ENCODE data around the gene DDX52.
A peak's percentile ranks its signal among the peaks of the same experiment; 100 is the strongest.

DDX52 gene

DNA sequence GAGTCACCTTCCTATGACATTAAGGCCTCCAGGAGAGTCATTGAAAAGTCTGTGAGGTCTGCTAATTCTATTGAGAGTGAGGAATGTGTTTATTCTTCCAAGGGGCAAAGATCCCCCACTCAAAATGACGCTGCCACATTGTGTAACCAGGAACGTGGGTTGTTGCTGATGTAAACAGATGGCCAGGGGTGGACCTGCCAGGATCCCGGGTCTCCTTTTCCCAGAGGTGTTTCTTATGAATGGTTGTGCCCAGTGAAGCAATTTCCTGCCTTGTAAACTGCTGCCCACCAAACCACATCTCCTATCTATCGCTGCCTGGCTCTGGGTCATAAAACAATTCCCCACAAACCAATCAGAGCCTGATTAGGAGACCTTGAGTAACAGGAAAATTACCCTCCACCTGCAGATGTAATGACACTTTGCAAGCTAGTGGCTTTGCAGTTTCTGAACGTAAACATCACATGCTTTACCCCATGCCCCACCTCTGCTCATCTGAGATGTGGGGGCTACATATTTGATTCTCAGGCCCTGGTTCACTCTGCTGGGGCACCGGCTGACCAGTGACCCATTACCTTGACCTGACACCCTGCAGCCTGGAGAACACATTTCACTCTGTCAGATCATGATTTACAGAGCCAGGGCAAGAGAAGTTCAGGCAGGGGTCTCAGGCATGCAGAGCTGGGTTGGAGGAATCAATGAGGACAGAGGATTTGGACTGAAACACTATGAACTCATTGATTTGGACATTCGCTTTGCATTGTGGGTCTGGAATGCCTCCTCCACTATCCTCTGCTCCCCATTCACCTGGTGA, 33.1 kb upstream of the DDX52 start:
- Histone ChIP-seq H3K36me3 (no peaks in the 10 kb centered on the region), H4K20me1 (no peaks in the 10 kb centered on the region), H3K9ac (peak overlapping the region in 8 of 11 experiments; percentile 44 to 78 (median 70); a peak in 12 of 22 replicates), H3K4me2 (peak overlapping the region; percentile 42 to 91 (median 77)), H3K9me3 (replicated peaks in 1 of 11) (peaks cover 7 to 16% (median 9%) of the 10 kb centered on the region in 11 experiments; a peak in 20 of 22 replicates), H3K4me3 (peak overlapping the region in 1 of 10 experiments; percentile 15; a peak in 2 of 20 replicates), H3K27ac (peak overlapping the region in 9 of 11 experiments; percentile 1 to 91 (median 80); a peak in 17 of 22 replicates), H3K27me3 (no peaks in the 10 kb centered on the region), H3K4me1 (peaks cover 9 to 35% (median 26%) of the 10 kb centered on the region in 10 experiments)
- TF ChIP-seq Cebpa-rat (IDR thresholded peaks at IDR 0.05) = peak in 9 of 11 experiments; percentile 31 to 98 (median 95); a peak in 17 of 22 replicates

DNA sequence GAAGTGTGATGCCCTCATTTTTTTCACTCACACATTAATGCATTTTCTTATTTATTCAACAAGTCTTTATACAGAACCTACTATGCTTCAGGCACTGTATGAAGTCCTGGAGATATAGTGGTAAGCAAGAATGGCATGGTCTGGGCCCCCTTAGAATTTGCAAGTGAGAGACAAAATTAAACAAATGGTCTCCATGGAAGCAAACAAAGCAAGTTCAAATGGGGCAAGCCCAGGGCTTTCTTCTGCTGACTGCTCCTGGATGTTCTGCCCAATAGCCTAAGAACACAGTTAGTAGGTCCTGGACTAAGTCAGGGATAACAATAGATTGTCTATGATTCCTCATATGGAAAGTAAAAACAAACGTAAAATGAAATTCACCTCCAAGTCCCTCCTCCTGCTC, 31.3 kb upstream of the DDX52 start:
- no peak overlapping the region for H3K4me3 ChIP-seq
- peak overlapping the region in 4 of 11 experiments; percentile 72 to 85 (median 84); a peak in 5 of 22 replicates for H3K4me2 ChIP-seq
- no peaks in the 10 kb centered on the region for H4K20me1 ChIP-seq
- peaks cover 7 to 12% (median 9%) of the 10 kb centered on the region in 11 experiments; a peak in 20 of 22 replicates for H3K9me3 ChIP-seq (replicated peaks in 1 of 11)
- H3K4me1 ChIP-seq = peaks cover 9 to 35% (median 26%) of the 10 kb centered on the region in 10 experiments
- no peaks in the 10 kb centered on the region for H3K27me3 ChIP-seq
- H3K9ac ChIP-seq = peak overlapping the region in 1 of 11 experiments; percentile 71; a peak in 1 of 22 replicates
- peak overlapping the region in 7 of 11 experiments; percentile 45 to 91 (median 86); a peak in 11 of 22 replicates for H3K27ac ChIP-seq
- TF ChIP-seq Cebpa-rat (IDR thresholded peaks at IDR 0.05) = no peak
- no peaks in the 10 kb centered on the region for H3K36me3 ChIP-seq

DNA sequence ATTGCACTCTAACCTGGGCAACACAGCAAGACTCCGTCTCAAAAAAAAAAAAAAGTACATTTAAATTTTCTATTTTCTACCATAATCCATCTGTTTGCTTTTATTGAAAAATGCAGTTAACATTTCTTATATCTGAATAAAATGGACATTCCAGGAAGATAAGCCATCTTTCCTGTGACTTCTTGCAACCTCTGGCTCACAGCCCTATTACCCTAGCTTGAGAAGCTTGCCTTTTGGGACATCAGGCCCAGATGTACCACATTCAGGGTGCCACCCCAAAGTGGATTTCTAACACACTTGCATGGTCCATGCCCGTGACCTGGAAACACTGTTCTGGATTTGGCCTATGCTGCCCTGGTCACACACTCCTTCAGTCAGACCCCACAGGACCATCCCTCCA, 30.1 kb upstream of the DDX52 start:
- no peak for TF ChIP-seq Cebpa-rat (IDR thresholded peaks at IDR 0.05)
- peaks cover 0 to 5% (median 1%) of the 10 kb centered on the region in 11 experiments; a peak in 17 of 22 replicates for H3K9me3 ChIP-seq (replicated peaks in 1 of 11)
- H3K9ac ChIP-seq = no peak overlapping the region
- peak overlapping the region in 4 of 11 experiments; percentile 49 to 91 (median 88); a peak in 6 of 22 replicates for H3K27ac ChIP-seq
- H3K4me1 ChIP-seq = peaks cover 9 to 35% (median 26%) of the 10 kb centered on the region in 10 experiments
- H4K20me1 ChIP-seq = no peaks in the 10 kb centered on the region
- no peak overlapping the region for H3K4me2 ChIP-seq
- no peak overlapping the region for H3K4me3 ChIP-seq
- H3K36me3 ChIP-seq = no peaks in the 10 kb centered on the region
- H3K27me3 ChIP-seq = no peaks in the 10 kb centered on the region

DNA sequence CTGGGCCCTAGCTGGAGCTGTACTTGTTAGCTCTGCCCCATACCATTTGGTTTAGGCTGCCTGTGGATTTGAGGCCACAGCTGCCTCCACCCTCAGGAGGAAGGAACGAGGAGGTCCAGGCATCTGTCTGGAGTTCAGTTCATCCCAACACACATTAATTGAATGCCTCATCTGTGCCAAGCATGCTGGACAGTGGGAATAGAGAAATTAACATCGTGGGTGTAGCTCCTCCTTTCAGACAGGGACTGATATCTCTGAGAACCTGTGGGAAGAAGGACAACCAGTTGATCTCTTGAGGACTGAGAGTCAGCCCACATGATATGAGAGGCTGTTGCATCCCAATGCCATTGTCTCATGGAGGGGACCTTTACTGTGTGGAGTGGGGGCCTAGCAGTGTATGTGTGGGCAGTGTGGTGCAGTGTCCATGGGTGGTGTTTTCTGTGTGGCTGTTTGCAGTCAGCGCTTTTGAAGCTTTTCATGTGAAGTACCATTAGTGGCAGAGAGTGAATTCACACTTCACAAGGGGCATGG, 29.4 kb upstream of the DDX52 start:
- Histone ChIP-seq H3K27me3 (no peaks in the 10 kb centered on the region), H3K9ac (no peak overlapping the region), H3K4me1 (peaks cover 9 to 34% (median 26%) of the 10 kb centered on the region in 10 experiments), H3K9me3 (replicated peaks in 1 of 11) (no peaks in the 10 kb centered on the region), H3K4me3 (no peak overlapping the region), H4K20me1 (no peaks in the 10 kb centered on the region), H3K4me2 (peak overlapping the region in 1 of 11 experiments; percentile 5; a peak in 2 of 22 replicates), H3K27ac (peak overlapping the region in 5 of 11 experiments; percentile 0 to 52 (median 8); a peak in 5 of 22 replicates), H3K36me3 (no peaks in the 10 kb centered on the region)
- TF ChIP-seq Cebpa-rat (IDR thresholded peaks at IDR 0.05) = no peak

DNA sequence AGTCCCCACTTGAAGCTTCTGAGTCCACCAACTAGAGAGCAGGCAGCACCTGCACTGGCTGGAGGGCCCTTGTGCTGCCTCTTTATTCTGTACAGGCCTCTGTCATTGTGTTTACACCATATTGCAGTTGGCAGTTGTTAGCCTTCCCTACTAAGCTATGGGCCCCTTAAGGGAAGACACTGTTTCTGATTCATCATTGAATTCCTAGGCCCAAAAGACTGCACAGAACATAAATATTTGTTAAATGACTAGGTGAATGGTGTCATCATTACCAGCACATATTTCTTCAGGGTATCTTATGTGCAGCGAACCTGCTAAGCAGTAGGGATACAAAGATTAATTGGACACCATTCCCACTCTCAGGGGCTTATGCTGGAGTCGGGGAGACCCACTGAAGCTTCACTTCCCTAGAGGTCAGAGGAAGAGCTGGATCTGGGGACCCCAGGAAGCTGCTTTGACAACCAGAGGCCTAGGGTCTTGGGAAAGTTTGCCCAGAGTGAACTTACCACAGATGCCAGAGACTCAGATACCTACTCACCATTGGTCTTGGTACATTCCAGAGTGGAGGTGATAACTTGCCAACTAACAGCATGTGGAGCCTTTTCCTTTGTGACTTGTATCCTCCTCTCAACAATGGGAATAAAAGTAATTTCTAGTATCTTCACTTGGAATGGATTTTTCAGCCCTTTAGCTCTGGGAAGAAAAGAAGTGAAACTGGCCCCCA, 28.7 kb upstream of the DDX52 start:
- Histone ChIP-seq H3K36me3 (no peaks in the 10 kb centered on the region), H3K27ac (peak overlapping the region in 5 of 11 experiments; percentile 0 to 52 (median 8); a peak in 5 of 22 replicates), H3K4me2 (no peak overlapping the region; a peak in 1 of 22 replicates), H4K20me1 (no peaks in the 10 kb centered on the region), H3K27me3 (no peaks in the 10 kb centered on the region), H3K4me1 (peaks cover 9 to 28% (median 21%) of the 10 kb centered on the region in 10 experiments), H3K4me3 (no peak overlapping the region), H3K9ac (no peak overlapping the region), H3K9me3 (replicated peaks in 1 of 11) (no peaks in the 10 kb centered on the region)
- TF ChIP-seq Cebpa-rat (IDR thresholded peaks at IDR 0.05) = no peak

DNA sequence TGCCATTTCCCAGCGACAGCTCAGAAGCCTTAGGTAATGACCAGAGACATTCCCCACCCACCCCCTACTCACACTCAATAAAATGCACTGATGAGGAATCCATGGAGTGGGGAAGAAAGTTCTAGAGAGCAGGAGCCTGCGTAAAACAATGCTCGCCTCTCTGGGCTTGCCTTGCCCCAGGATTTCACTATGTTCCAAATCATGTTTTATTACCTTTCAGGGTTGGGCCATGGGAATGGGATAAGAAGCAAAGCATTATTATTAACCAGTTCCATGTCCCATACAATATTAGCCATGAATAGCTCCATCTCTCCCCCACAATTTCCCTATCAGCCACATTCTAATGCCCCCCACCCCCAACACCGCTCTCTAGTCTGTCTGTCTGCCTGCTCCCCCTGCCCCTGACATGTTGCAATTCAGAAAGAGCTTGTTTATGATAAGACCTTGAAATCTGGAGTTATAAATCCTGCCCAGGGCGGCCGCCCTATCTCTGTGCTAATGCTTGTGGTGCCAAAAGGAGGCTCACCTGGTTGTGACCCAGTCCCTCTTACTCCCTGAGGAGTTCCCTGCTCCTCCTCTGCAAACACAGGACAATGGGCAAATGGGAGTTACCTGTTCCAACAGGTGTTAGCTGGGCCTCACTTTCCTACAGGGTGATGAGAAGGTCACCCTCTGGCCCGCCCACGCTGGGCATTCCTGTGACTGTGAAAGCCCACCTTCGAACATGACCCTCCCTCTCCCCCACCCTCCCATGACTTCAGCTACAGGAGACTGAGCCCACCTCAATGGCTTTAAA, 28.0 kb upstream of the DDX52 start:
- Histone ChIP-seq H3K9me3 (replicated peaks in 1 of 11) (no peaks in the 10 kb centered on the region), H3K9ac (no peak overlapping the region), H3K4me2 (no peak overlapping the region), H4K20me1 (no peaks in the 10 kb centered on the region), H3K27ac (peak overlapping the region in 3 of 11 experiments; percentile 17 to 26 (median 24); a peak in 2 of 22 replicates), H3K4me3 (no peak overlapping the region), H3K36me3 (no peaks in the 10 kb centered on the region), H3K27me3 (no peaks in the 10 kb centered on the region), H3K4me1 (peaks cover 5 to 20% (median 13%) of the 10 kb centered on the region in 10 experiments)
- TF ChIP-seq Cebpa-rat (IDR thresholded peaks at IDR 0.05) = no peak

DNA sequence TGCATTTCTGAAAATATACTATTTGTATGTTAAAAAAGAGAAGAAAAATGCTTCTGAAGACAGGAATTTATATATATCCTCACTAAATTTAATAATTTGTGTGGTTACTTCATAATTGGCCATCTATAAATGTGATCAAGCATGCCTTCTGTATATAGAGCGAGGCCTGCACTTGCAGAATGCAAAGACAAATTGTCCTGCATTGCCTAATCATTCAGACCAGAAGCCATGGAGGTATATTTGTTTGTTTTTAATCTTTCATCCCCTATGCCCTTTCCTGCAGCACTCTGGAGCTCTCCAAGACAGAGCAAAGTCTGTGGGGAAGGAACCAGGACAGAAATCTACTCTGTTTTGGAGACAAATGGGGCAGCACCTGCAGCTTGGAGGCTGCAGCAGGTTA, 23.8 kb upstream of the DDX52 start:
- Histone ChIP-seq H3K36me3 (no peaks in the 10 kb centered on the region), H3K27me3 (no peaks in the 10 kb centered on the region), H3K27ac (no peak overlapping the region), H3K4me3 (no peak overlapping the region), H3K4me2 (no peak overlapping the region), H4K20me1 (no peaks in the 10 kb centered on the region), H3K9ac (no peak overlapping the region), H3K9me3 (replicated peaks in 1 of 11) (no peaks in the 10 kb centered on the region), H3K4me1 (no peaks in the 10 kb centered on the region)
- no peak for TF ChIP-seq Cebpa-rat (IDR thresholded peaks at IDR 0.05)

DNA sequence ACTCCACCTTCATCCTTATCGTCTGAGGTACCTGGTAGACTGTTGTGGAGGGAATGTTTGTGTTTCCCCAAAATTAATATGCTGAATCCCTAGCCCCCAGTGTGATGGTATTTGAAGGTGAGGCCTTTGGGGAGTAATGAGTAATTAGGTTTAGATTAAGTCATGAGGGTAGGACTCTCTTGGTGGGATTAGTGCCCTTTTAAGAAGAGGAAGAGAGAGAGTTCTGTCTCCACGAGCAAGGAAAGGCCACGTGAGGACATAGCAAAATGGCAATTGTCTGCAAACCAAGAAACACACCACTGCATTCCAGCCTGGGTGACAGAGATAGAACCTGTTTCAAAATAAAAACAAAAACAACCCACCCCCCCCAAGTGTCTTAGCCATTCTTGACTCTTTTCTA, 21.0 kb upstream of the DDX52 start:
- no peak overlapping the region for H3K4me2 ChIP-seq
- TF ChIP-seq Cebpa-rat (IDR thresholded peaks at IDR 0.05) = no peak

More for the DNA sequence above, 21.0 kb upstream of the DDX52 start:
- no peak overlapping the region for H3K27ac ChIP-seq
- H3K4me1 ChIP-seq = no peaks in the 10 kb centered on the region
- H3K36me3 ChIP-seq = no peaks in the 10 kb centered on the region
- no peaks in the 10 kb centered on the region for H4K20me1 ChIP-seq
- no peak overlapping the region for H3K4me3 ChIP-seq
- H3K9ac ChIP-seq = no peak overlapping the region
- no peaks in the 10 kb centered on the region for H3K9me3 ChIP-seq (replicated peaks in 1 of 11)
- no peaks in the 10 kb centered on the region for H3K27me3 ChIP-seq
